WTC11 (cell line): ENCODE data around the gene APOBEC3G. TPM values are rescaled to one million over a fixed set of nuclear protein-coding genes. Genes with fewer than 3 reads are reported as not detected.

ENCODE experiments used
- ATAC-seq: fragments of 200-7000 bp; cut with Tn5 transposase; 2 replicates; pipeline ENCODE4 v1.10.0; 2021; ENCODE audit warnings: mild to moderate bottlenecking, moderate library complexity
- CTCF ChIA-PET: fragments of 300-600 bp; sonication (Branson Sonifier 250); formaldehyde crosslinking; loops from one replicate; lab custom pipeline; 2021; ENCODE audit warnings: antibody characterized with exemption; lab: Charles Lee
- POLR2A ChIA-PET: fragments of 350-600 bp; sonication (Branson Sonifier 250); formaldehyde crosslinking; loops from one replicate; lab custom pipeline; 2021; ENCODE audit warnings: antibody characterized with exemption; lab: Charles Lee
- DNase-seq: peaks from one replicate; pipeline ENCODE4 v3.0.0; 2021; ENCODE audit warnings: low spot score
- H3K27ac Mint-ChIP-seq: 2 replicates; pipeline ENCODE4 v1.8.0; 2021; ENCODE audit warnings: mixed read lengths
- H3K27me3 Mint-ChIP-seq: 2 replicates; pipeline ENCODE4 v1.8.0; 2021; ENCODE audit warnings: low read depth, mild to moderate bottlenecking, moderate library complexity, mixed read lengths
- H3K36me3 Mint-ChIP-seq: 2 replicates; pipeline ENCODE4 v1.8.0; 2021; ENCODE audit warnings: mixed read lengths
- H3K4me1 Mint-ChIP-seq: 2 replicates; pipeline ENCODE4 v1.8.0; 2022; ENCODE audit warnings: mixed read lengths
- H3K4me3 Mint-ChIP-seq: 2 replicates; pipeline ENCODE4 v1.8.0; 2021; ENCODE audit warnings: mild to moderate bottlenecking, moderate library complexity, mixed read lengths
- H3K9me3 Mint-ChIP-seq: 2 replicates; pipeline ENCODE4 v1.8.0; 2021; ENCODE audit warnings: mixed read lengths
- ATF2 ChIP-seq: sonication (generic); formaldehyde crosslinking; IDR thresholded peaks from 2 replicates; pipeline ENCODE4 v1.8.1; 2022; ENCODE audit warnings: low read depth, missing genetic modification reagents, borderline replicate concordance
- ATF3 ChIP-seq: sonication (generic); formaldehyde crosslinking; conservative IDR thresholded peaks from 2 replicates; pipeline ENCODE4 v1.8.1; 2022; ENCODE audit warnings: mild to moderate bottlenecking, missing genetic modification reagents
- ATF6 ChIP-seq: sonication (generic); formaldehyde crosslinking; IDR thresholded peaks from 2 replicates; pipeline ENCODE4 v1.8.1; 2023; ENCODE audit warnings: mild to moderate bottlenecking, missing genetic modification reagents
- CTCF ChIP-seq: fragments of 200-600 bp; IDR thresholded peaks from 2 replicates; pipeline ENCODE4 v1.8.0; 2022; ENCODE audit warnings: antibody characterized with exemption
- ELF4 ChIP-seq: sonication (generic); formaldehyde crosslinking; IDR thresholded peaks from 2 replicates; pipeline ENCODE4 v1.8.1; 2022; ENCODE audit warnings: low read depth, mild to moderate bottlenecking, moderate library complexity, missing genetic modification reagents
- FOXP1 ChIP-seq: sonication (generic); formaldehyde crosslinking; IDR thresholded peaks from 2 replicates; pipeline ENCODE4 v1.8.0; 2022; ENCODE audit warnings: missing genetic modification reagents, mild to moderate bottlenecking, moderate library complexity, borderline replicate concordance
- GRHL2 ChIP-seq: fragments of 250-450 bp; sonication (Bioruptor Pico); IDR thresholded peaks from 2 replicates; pipeline ENCODE4 v1.8.0; 2022; ENCODE audit warnings: mild to moderate bottlenecking, moderate library complexity; ENCODE audit not compliant: insufficient replicate concordance, severe bottlenecking
- HMGA2 ChIP-seq: fragments of 250-450 bp; sonication (Bioruptor Pico); IDR thresholded peaks from 2 replicates; pipeline ENCODE4 v1.4.0; 2021; ENCODE audit warnings: mild to moderate bottlenecking, moderate library complexity
- IRF1 ChIP-seq: sonication (generic); formaldehyde crosslinking; IDR thresholded peaks from 2 replicates; pipeline ENCODE4 v1.8.0; 2023; ENCODE audit warnings: missing genetic modification reagents
- IRF2 ChIP-seq: sonication (generic); formaldehyde crosslinking; IDR thresholded peaks from 2 replicates; pipeline ENCODE4 v1.8.0; 2022; ENCODE audit warnings: low read depth, missing genetic modification reagents, borderline replicate concordance
- JUN ChIP-seq: sonication (generic); formaldehyde crosslinking; IDR thresholded peaks from 2 replicates; pipeline ENCODE4 v1.8.0; 2023; ENCODE audit warnings: mild to moderate bottlenecking, missing genetic modification reagents
- NR1H2 ChIP-seq: sonication (generic); formaldehyde crosslinking; IDR thresholded peaks from 2 replicates; pipeline ENCODE4 v1.9.0; 2021; ENCODE audit warnings: mild to moderate bottlenecking, moderate library complexity, missing genetic modification reagents
- RELA ChIP-seq: sonication (generic); formaldehyde crosslinking; IDR thresholded peaks from 2 replicates; pipeline ENCODE4 v1.8.1; 2022; ENCODE audit warnings: missing genetic modification reagents, mild to moderate bottlenecking, borderline replicate concordance
- SMAD3 ChIP-seq: sonication (generic); formaldehyde crosslinking; IDR thresholded peaks from 2 replicates; pipeline ENCODE4 v1.8.0; 2022; ENCODE audit warnings: missing genetic modification reagents, mild to moderate bottlenecking, borderline replicate concordance
- SOX15 ChIP-seq: fragments of 250-450 bp; sonication (Bioruptor Pico); IDR thresholded peaks from 2 replicates; pipeline ENCODE4 v1.9.0; 2021; ENCODE audit warnings: mild to moderate bottlenecking
- USF1 ChIP-seq: sonication (generic); formaldehyde crosslinking; IDR thresholded peaks from 2 replicates; pipeline ENCODE4 v1.8.0; 2022; ENCODE audit warnings: mild to moderate bottlenecking, missing genetic modification reagents
- ZBTB21 ChIP-seq: sonication (generic); formaldehyde crosslinking; IDR thresholded peaks from 2 replicates; pipeline ENCODE4 v1.8.1; 2023; ENCODE audit warnings: mild to moderate bottlenecking, missing genetic modification reagents, borderline replicate concordance
- ZNF232 ChIP-seq: sonication (generic); formaldehyde crosslinking; IDR thresholded peaks from 2 replicates; pipeline ENCODE4 v1.8.0; 2022; ENCODE audit warnings: mild to moderate bottlenecking, missing genetic modification reagents
- total RNA-seq: library from RNA; stranded (reverse); gene quantifications from 3 replicates; pipeline ENCODE4 v1.2.3, GENCODE V29; 2021
- TF ChIP-seq, protein P1 (sequence below): fragments of 250-450 bp; sonication (Bioruptor Pico); IDR thresholded peaks from 2 replicates; pipeline ENCODE4 v1.9.0; 2021; ENCODE audit warnings: mild to moderate bottlenecking
- TF ChIP-seq, protein P2 (sequence below): sonication (generic); formaldehyde crosslinking; IDR thresholded peaks from 2 replicates; pipeline ENCODE4 v1.8.0; 2022; ENCODE audit warnings: missing genetic modification reagents
- TF ChIP-seq, protein P3 (sequence below): sonication (generic); formaldehyde crosslinking; IDR thresholded peaks from 2 replicates; pipeline ENCODE4 v1.8.0; 2022; ENCODE audit warnings: mild to moderate bottlenecking, missing genetic modification reagents

The APOBEC3G gene
- total RNA-seq, 1 experiment from 2014 or later: 1.8 TPM

- no peak for TF ChIP-seq ELF4
Measured at GRCh38 chr22:39108487-39108886, 31.4 kb downstream of the APOBEC3G start (continued).

DNA sequence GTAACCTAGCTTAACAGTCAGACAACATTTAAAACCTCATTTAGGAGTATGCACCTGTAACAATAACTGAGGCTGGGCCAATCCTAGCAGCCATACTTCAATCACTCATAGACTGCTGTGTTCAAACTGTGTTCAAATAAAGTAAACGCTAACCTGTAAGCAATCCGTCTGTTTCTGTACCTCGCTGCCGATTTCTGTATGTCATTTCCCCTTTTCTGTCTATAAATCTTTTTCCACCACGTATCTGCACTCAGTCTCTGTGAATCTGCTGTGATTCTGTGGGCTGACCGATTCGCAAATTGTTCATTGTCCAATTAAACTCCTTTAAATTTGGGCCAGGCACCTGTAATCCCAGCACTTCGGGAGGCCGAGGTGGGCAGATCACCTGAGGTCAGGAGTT, 32.3 kb downstream of the APOBEC3G start:
- no peaks in the 10 kb centered on the region for H3K9me3 Mint-ChIP-seq
- POLR2A ChIA-PET: interaction anchor here (0.6 kb wide), 1 partner anchor 202 kb away, joined by 3 read pairs; no protein-coding TSS in a partner anchor
- no peak overlapping the region for H3K27ac Mint-ChIP-seq
- H3K4me3 Mint-ChIP-seq: no peak overlapping the region
- no peak for TF ChIP-seq FOXP1 (CRISPR knock-in tag)
- TF ChIP-seq ATF6 (CRISPR knock-in tag): no peak
- no peak for TF ChIP-seq RELA (CRISPR knock-in tag)
- TF ChIP-seq ZBTB21 (CRISPR knock-in tag): no peak
- no peak for TF ChIP-seq IRF2
- TF ChIP-seq NR1H2 (CRISPR knock-in tag): no peak
- TF ChIP-seq HMGA2 (CRISPR knock-in tag): no peak
- TF ChIP-seq JUN (CRISPR knock-in tag): no peak
- no peak for TF ChIP-seq ZNF232
- no peak for TF ChIP-seq SOX15
- TF ChIP-seq, protein P1, sequence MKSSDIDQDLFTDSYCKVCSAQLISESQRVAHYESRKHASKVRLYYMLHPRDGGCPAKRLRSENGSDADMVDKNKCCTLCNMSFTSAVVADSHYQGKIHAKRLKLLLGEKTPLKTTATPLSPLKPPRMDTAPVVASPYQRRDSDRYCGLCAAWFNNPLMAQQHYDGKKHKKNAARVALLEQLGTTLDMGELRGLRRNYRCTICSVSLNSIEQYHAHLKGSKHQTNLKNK: no peak
- H3K36me3 Mint-ChIP-seq: no peaks in the 10 kb centered on the region
- no peak for ATAC-seq
- H3K27me3 Mint-ChIP-seq: peaks cover 15% of the 10 kb centered on the region
- H3K4me1 Mint-ChIP-seq: peaks cover 23% of the 10 kb centered on the region
- CTCF ChIA-PET: no interaction called here
- DNase-seq: no peak

GRCh38 chr22:39110631-39111561, 33.8 kb downstream of the APOBEC3G start:
- ChIA-PET CTCF (interaction anchor here (0.6 to 2.1 kb wide), 6 partner anchors 11 to 269 kb away, joined by 3 to 7 read pairs (median 4); no protein-coding TSS in a partner anchor), POLR2A (no interaction called here)
- H3K27ac Mint-ChIP-seq: no peak overlapping the region
- DNase-seq: no peak
- peaks cover 31% of the 10 kb centered on the region for H3K27me3 Mint-ChIP-seq
- H3K4me1 Mint-ChIP-seq: peaks cover 39% of the 10 kb centered on the region
- H3K36me3 Mint-ChIP-seq: no peaks in the 10 kb centered on the region
- H3K9me3 Mint-ChIP-seq: no peaks in the 10 kb centered on the region
- no peak overlapping the region for H3K4me3 Mint-ChIP-seq
- no peak for ATAC-seq
- TF ChIP-seq SMAD3 (CRISPR knock-in tag) (no peak), ATF3 (CRISPR knock-in tag) (no peak), ATF2 (CRISPR knock-in tag) (no peak), SOX15 (no peak), USF1 (CRISPR knock-in tag) (no peak), GRHL2 (CRISPR knock-in tag) (no peak), CTCF (no peak), IRF1 (CRISPR knock-in tag) (no peak)
- TF ChIP-seq, protein P2, sequence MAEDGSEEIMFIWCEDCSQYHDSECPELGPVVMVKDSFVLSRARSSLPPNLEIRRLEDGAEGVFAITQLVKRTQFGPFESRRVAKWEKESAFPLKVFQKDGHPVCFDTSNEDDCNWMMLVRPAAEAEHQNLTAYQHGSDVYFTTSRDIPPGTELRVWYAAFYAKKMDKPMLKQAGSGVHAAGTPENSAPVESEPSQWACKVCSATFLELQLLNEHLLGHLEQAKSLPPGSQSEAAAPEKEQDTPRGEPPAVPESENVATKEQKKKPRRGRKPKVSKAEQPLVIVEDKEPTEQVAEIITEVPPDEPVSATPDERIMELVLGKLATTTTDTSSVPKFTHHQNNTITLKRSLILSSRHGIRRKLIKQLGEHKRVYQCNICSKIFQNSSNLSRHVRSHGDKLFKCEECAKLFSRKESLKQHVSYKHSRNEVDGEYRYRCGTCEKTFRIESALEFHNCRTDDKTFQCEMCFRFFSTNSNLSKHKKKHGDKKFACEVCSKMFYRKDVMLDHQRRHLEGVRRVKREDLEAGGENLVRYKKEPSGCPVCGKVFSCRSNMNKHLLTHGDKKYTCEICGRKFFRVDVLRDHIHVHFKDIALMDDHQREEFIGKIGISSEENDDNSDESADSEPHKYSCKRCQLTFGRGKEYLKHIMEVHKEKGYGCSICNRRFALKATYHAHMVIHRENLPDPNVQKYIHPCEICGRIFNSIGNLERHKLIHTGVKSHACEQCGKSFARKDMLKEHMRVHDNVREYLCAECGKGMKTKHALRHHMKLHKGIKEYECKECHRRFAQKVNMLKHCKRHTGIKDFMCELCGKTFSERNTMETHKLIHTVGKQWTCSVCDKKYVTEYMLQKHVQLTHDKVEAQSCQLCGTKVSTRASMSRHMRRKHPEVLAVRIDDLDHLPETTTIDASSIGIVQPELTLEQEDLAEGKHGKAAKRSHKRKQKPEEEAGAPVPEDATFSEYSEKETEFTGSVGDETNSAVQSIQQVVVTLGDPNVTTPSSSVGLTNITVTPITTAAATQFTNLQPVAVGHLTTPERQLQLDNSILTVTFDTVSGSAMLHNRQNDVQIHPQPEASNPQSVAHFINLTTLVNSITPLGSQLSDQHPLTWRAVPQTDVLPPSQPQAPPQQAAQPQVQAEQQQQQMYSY (CRISPR knock-in tag): no peak
- TF ChIP-seq, protein P3, sequence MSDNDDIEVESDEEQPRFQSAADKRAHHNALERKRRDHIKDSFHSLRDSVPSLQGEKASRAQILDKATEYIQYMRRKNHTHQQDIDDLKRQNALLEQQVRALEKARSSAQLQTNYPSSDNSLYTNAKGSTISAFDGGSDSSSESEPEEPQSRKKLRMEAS (CRISPR knock-in tag): no peak
